Neural progenitor cell (in vitro differentiated cells): ENCODE results near the gene STXBP4.

Source experiments
- EZH2 ChIP-seq: fragments of 200-600 bp; sonication (generic); IDR thresholded peaks from 2 replicates; pipeline ENCODE4 v1.6.1; 2017; ENCODE audit warnings: antibody characterized with exemption, mild to moderate bottlenecking, moderate library complexity
- EZH2phosphoT487 ChIP-seq: fragments of 200-600 bp; sonication (generic); IDR thresholded peaks from 2 replicates; pipeline ENCODE4 v1.6.1; 2017; ENCODE audit warnings: antibody characterized with exemption
- TF ChIP-seq, protein P1 (sequence below): fragments of 200-600 bp; sonication (generic); IDR thresholded peaks from 2 replicates; pipeline ENCODE4 v1.5.1; 2017; ENCODE audit warnings: antibody characterized with exemption, mild to moderate bottlenecking

DNA sequence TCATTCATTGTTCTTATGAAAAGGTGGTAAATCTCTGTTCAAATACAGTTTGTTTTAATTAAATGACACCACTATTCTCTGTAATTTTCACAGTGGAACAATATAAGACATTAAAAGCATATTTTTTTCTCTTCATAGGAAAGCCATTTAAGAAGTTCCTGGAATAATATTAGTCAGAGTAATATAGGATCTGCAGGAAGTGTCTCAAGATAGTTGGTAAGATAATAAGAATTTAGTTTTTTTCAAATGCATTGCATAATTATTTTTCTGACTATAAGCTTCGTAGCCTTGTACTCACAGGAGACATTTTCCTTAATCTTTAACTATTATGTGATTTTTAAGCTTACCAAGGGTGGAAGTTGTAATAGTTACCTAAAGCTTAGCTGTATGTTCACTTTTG, 16.9 kb downstream of the STXBP4 start:
- TF ChIP-seq, protein P1, sequence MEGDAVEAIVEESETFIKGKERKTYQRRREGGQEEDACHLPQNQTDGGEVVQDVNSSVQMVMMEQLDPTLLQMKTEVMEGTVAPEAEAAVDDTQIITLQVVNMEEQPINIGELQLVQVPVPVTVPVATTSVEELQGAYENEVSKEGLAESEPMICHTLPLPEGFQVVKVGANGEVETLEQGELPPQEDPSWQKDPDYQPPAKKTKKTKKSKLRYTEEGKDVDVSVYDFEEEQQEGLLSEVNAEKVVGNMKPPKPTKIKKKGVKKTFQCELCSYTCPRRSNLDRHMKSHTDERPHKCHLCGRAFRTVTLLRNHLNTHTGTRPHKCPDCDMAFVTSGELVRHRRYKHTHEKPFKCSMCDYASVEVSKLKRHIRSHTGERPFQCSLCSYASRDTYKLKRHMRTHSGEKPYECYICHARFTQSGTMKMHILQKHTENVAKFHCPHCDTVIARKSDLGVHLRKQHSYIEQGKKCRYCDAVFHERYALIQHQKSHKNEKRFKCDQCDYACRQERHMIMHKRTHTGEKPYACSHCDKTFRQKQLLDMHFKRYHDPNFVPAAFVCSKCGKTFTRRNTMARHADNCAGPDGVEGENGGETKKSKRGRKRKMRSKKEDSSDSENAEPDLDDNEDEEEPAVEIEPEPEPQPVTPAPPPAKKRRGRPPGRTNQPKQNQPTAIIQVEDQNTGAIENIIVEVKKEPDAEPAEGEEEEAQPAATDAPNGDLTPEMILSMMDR, result no peak
- TF ChIP-seq EZH2 (no peak), EZH2phosphoT487 (no peak)
